ENCODE results near the gene ZBED2. TPM values are rescaled to one million over a fixed set of nuclear protein-coding genes. Genes with fewer than 3 reads are reported as not detected.

The ZBED2 gene
- total RNA-seq, 1 donor from 2014 or later: 5.3 TPM

- DNase-seq (no peak), ATAC-seq (ENCODE audit: low read depth) (no peak)
- peaks cover 33% of the 10 kb centered on the region for H3K4me1 Mint-ChIP-seq
- ChIA-PET CTCF (interaction anchor here (1.0 to 4.1 kb wide), 10 partner anchors 13 to 412 kb away, joined by 3 to 72 read pairs (median 18); no protein-coding TSS in a partner anchor), POLR2A (interaction anchor here (0.8 to 1.7 kb wide), 3 partner anchors 39 to 91 kb away, joined by 3 to 19 read pairs (median 8); no protein-coding TSS in a partner anchor)
- no peaks in the 10 kb centered on the region for H3K9me3 Mint-ChIP-seq
- no peak overlapping the region for H3K4me3 Mint-ChIP-seq
- no peaks in the 10 kb centered on the region for H3K27me3 Mint-ChIP-seq
- no peak for TF ChIP-seq CTCF (IDR thresholded peaks at IDR 0.05)
- intact Hi-C loops (cut with micrococcal nuclease): loop anchor here (1.0 to 10.0 kb wide), 3 partner anchors 114 to 288 kb away; no protein-coding TSS in a partner anchor
- peaks cover 15% of the 10 kb centered on the region for H3K36me3 Mint-ChIP-seq (ENCODE audit: low read depth)
- H3K27ac Mint-ChIP-seq: no peak overlapping the region
These were observed 18.0 kb downstream of the ZBED2 start for GRCh38 chr3:111577113-111577512.

GRCh38 chr3:111571907-111572460, 23.2 kb downstream of the ZBED2 start:
- peak; percentile 14 for ATAC-seq (ENCODE audit: low read depth)
- peaks cover 4% of the 10 kb centered on the region for H3K4me1 Mint-ChIP-seq
- H3K9me3 Mint-ChIP-seq: no peaks in the 10 kb centered on the region
- no peaks in the 10 kb centered on the region for H3K27me3 Mint-ChIP-seq
- no peak for TF ChIP-seq CTCF (IDR thresholded peaks at IDR 0.05)
- no peak overlapping the region for H3K4me3 Mint-ChIP-seq
- no peak overlapping the region for H3K27ac Mint-ChIP-seq
- intact Hi-C loops (cut with micrococcal nuclease): loop anchor here (10.0 kb wide), 1 partner anchor 293 kb away; no protein-coding TSS in a partner anchor
- ChIA-PET CTCF (interaction anchor here (0.7 to 2.2 kb wide), 2 partner anchors 39 to 119 kb away, joined by 3 to 8 read pairs; no protein-coding TSS in a partner anchor), POLR2A (no interaction called here)
- no peak for DNase-seq
- H3K36me3 Mint-ChIP-seq (ENCODE audit: low read depth): peaks cover 8% of the 10 kb centered on the region

- intact Hi-C loops (cut with micrococcal nuclease): loop anchor here (10.0 kb wide), 1 partner anchor 294 kb away; no protein-coding TSS in a partner anchor
- Mint-ChIP-seq H3K9me3 (no peaks in the 10 kb centered on the region), H3K27me3 (no peaks in the 10 kb centered on the region), H3K36me3 (ENCODE audit: low read depth) (peaks cover 8% of the 10 kb centered on the region), H3K4me1 (peaks cover 4% of the 10 kb centered on the region), H3K4me3 (no peak overlapping the region), H3K27ac (no peak overlapping the region)
- DNase-seq (no peak), ATAC-seq (ENCODE audit: low read depth) (no peak)
- no peak for TF ChIP-seq CTCF (IDR thresholded peaks at IDR 0.05)
- CTCF ChIA-PET: no interaction called here
- POLR2A ChIA-PET: no interaction called here
These were observed 23.9 kb downstream of the ZBED2 start for GRCh38 chr3:111571282-111571681.

DNA sequence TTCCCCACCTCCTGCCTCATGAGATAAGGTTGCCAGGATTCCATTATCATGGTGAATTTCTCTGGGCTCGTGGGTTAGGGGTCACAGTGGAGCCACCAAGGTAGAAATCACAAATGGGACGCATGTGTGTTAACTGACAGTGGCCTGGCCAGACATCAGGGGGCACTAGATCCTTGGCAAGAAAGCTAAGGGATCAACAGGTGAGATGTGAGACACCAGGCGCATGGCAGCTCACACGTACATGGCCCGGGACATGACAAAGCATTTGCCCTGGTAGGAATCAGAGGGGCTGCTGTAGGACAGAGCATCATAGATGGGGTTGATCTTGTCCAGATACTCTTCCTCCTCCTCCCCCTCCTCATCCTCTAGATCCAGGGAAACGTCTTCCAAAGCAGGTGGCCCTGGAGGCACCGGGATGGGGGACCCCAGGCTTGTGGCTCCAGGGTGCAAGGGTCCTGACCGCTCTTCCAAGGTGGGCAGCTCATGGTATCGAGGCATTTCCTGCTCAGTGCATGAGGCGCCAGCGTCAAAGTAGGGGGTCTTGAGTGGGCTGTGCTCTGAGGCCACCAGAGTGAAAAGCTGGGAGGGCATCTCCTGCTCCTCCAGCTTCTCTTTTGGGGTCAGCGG, 24.6 kb downstream of the ZBED2 start:
- no peaks in the 10 kb centered on the region for H3K27me3 Mint-ChIP-seq
- ChIA-PET CTCF (interaction anchor here (0.6 kb wide), 1 partner anchor 101 kb away, joined by 3 read pairs; no protein-coding TSS in a partner anchor), POLR2A (no interaction called here)
- H3K9me3 Mint-ChIP-seq: no peaks in the 10 kb centered on the region
- peaks cover 8% of the 10 kb centered on the region for H3K36me3 Mint-ChIP-seq (ENCODE audit: low read depth)
- no peak for TF ChIP-seq CTCF (IDR thresholded peaks at IDR 0.05)
- no peak overlapping the region for H3K27ac Mint-ChIP-seq
- H3K4me1 Mint-ChIP-seq: peaks cover 4% of the 10 kb centered on the region
- no peak overlapping the region for H3K4me3 Mint-ChIP-seq
- intact Hi-C loops (cut with micrococcal nuclease): loop anchor here (10.0 kb wide), 1 partner anchor 294 kb away; no protein-coding TSS in a partner anchor
- ATAC-seq (ENCODE audit: low read depth): no peak
- DNase-seq: no peak

GRCh38 chr3:111568911-111569310, 26.2 kb downstream of the ZBED2 start:
- no peak for TF ChIP-seq CTCF (IDR thresholded peaks at IDR 0.05)
- POLR2A ChIA-PET: no interaction called here
- CTCF ChIA-PET: no interaction called here
- no peaks in the 10 kb centered on the region for H3K27me3 Mint-ChIP-seq
- H3K4me3 Mint-ChIP-seq: no peak overlapping the region
- DNase-seq (no peak), ATAC-seq (ENCODE audit: low read depth) (no peak)
- H3K9me3 Mint-ChIP-seq: no peaks in the 10 kb centered on the region
- intact Hi-C loops (cut with micrococcal nuclease): no loop called here
- H3K4me1 Mint-ChIP-seq: peaks cover 4% of the 10 kb centered on the region
- peaks cover 8% of the 10 kb centered on the region for H3K36me3 Mint-ChIP-seq (ENCODE audit: low read depth)
- H3K27ac Mint-ChIP-seq: no peak overlapping the region

All from activated B cell treated with CpG ODN at 0.5 μM for 24 hours (primary cell).